ENCODE data around the gene FBXW5.

FBXW5 gene

GRCh38 chr9:136960212-136960937, 15.8 kb upstream of the FBXW5 start:
- 94% methylated on average over 19 of the region's 19 CpGs for WGBS
- H3K27me3 ChIP-seq (ENCODE audit: insufficient read depth, low read length): no peaks in the 10 kb centered on the region
- H3K9ac ChIP-seq (ENCODE audit: low read depth, low read length): no peak overlapping the region
- H3K36me3 ChIP-seq (ENCODE audit: insufficient read depth, low read length): no peaks in the 10 kb centered on the region
- no peaks in the 10 kb centered on the region for H3K4me1 ChIP-seq (ENCODE audit: insufficient read depth, low read length)
- no peaks in the 10 kb centered on the region for H3K9me3 ChIP-seq (ENCODE audit: insufficient read depth, low read depth, low read length)
- H3K4me3 ChIP-seq (ENCODE audit: low read length): no peak overlapping the region
- no peak overlapping the region for H3K27ac ChIP-seq (ENCODE audit: low read depth, low read length)

GRCh38 chr9:136958898-136959850, 14.6 kb upstream of the FBXW5 start:
- Histone ChIP-seq H3K27me3 (ENCODE audit: insufficient read depth, low read length) (no peaks in the 10 kb centered on the region), H3K4me3 (ENCODE audit: low read length) (no peak overlapping the region), H3K9me3 (ENCODE audit: insufficient read depth, low read depth, low read length) (no peaks in the 10 kb centered on the region), H3K36me3 (ENCODE audit: insufficient read depth, low read length) (no peaks in the 10 kb centered on the region), H3K27ac (ENCODE audit: low read depth, low read length) (no peak overlapping the region), H3K9ac (ENCODE audit: low read depth, low read length) (no peak overlapping the region), H3K4me1 (ENCODE audit: insufficient read depth, low read length) (no peaks in the 10 kb centered on the region)
- 90% methylated on average over 28 of the region's 28 CpGs for WGBS

- H3K4me1 ChIP-seq (ENCODE audit: insufficient read depth, low read length): no peaks in the 10 kb centered on the region
- WGBS: 84% methylated on average over 7 of the region's 7 CpGs
- H3K4me3 ChIP-seq (ENCODE audit: low read length): no peak overlapping the region
- H3K27ac ChIP-seq (ENCODE audit: low read depth, low read length): no peak overlapping the region
- H3K27me3 ChIP-seq (ENCODE audit: insufficient read depth, low read length): no peaks in the 10 kb centered on the region
- no peaks in the 10 kb centered on the region for H3K36me3 ChIP-seq (ENCODE audit: insufficient read depth, low read length)
- H3K9me3 ChIP-seq (ENCODE audit: insufficient read depth, low read depth, low read length): no peaks in the 10 kb centered on the region
- H3K9ac ChIP-seq (ENCODE audit: low read depth, low read length): no peak overlapping the region
Observed at GRCh38 chr9:136958473-136958872, 13.9 kb upstream of the FBXW5 start.

GRCh38 chr9:136957901-136958300, 13.4 kb upstream of the FBXW5 start:
- H3K36me3 ChIP-seq (ENCODE audit: insufficient read depth, low read length): no peaks in the 10 kb centered on the region
- no peaks in the 10 kb centered on the region for H3K9me3 ChIP-seq (ENCODE audit: insufficient read depth, low read depth, low read length)
- no peaks in the 10 kb centered on the region for H3K27me3 ChIP-seq (ENCODE audit: insufficient read depth, low read length)
- no peak overlapping the region for H3K4me3 ChIP-seq (ENCODE audit: low read length)
- 90% methylated on average over 6 of the region's 6 CpGs for WGBS
- no peak overlapping the region for H3K9ac ChIP-seq (ENCODE audit: low read depth, low read length)
- no peaks in the 10 kb centered on the region for H3K4me1 ChIP-seq (ENCODE audit: insufficient read depth, low read length)
- H3K27ac ChIP-seq (ENCODE audit: low read depth, low read length): no peak overlapping the region

- Histone ChIP-seq H3K36me3 (ENCODE audit: insufficient read depth, low read length) (no peaks in the 10 kb centered on the region), H3K4me1 (ENCODE audit: insufficient read depth, low read length) (no peaks in the 10 kb centered on the region), H3K9ac (ENCODE audit: low read depth, low read length) (no peak overlapping the region), H3K4me3 (ENCODE audit: low read length) (no peak overlapping the region), H3K27me3 (ENCODE audit: insufficient read depth, low read length) (no peaks in the 10 kb centered on the region), H3K9me3 (ENCODE audit: insufficient read depth, low read depth, low read length) (no peaks in the 10 kb centered on the region), H3K27ac (ENCODE audit: low read depth, low read length) (no peak overlapping the region)
- WGBS: 100% methylated on average over 1 of the region's 1 CpG
Observed at GRCh38 chr9:136957461-136957860, 12.9 kb upstream of the FBXW5 start.

- H3K36me3 ChIP-seq (ENCODE audit: insufficient read depth, low read length): no peaks in the 10 kb centered on the region
- no peaks in the 10 kb centered on the region for H3K27me3 ChIP-seq (ENCODE audit: insufficient read depth, low read length)
- no peaks in the 10 kb centered on the region for H3K9me3 ChIP-seq (ENCODE audit: insufficient read depth, low read depth, low read length)
- 93% methylated on average over 4 of the region's 4 CpGs for WGBS
- no peaks in the 10 kb centered on the region for H3K4me1 ChIP-seq (ENCODE audit: insufficient read depth, low read length)
- H3K27ac ChIP-seq (ENCODE audit: low read depth, low read length): no peak overlapping the region
- H3K9ac ChIP-seq (ENCODE audit: low read depth, low read length): no peak overlapping the region
- no peak overlapping the region for H3K4me3 ChIP-seq (ENCODE audit: low read length)
Observed at GRCh38 chr9:136956604-136957003, 12.1 kb upstream of the FBXW5 start.

- Histone ChIP-seq H3K36me3 (ENCODE audit: insufficient read depth, low read length) (no peaks in the 10 kb centered on the region), H3K4me1 (ENCODE audit: insufficient read depth, low read length) (no peaks in the 10 kb centered on the region), H3K9ac (ENCODE audit: low read depth, low read length) (no peak overlapping the region), H3K4me3 (ENCODE audit: low read length) (no peak overlapping the region), H3K27ac (ENCODE audit: low read depth, low read length) (no peak overlapping the region), H3K27me3 (ENCODE audit: insufficient read depth, low read length) (no peaks in the 10 kb centered on the region), H3K9me3 (ENCODE audit: insufficient read depth, low read depth, low read length) (no peaks in the 10 kb centered on the region)
- WGBS: 91% methylated on average over 9 of the region's 9 CpGs
Observed at GRCh38 chr9:136955943-136956335, 11.4 kb upstream of the FBXW5 start.

- Histone ChIP-seq H3K9ac (ENCODE audit: low read depth, low read length) (no peak overlapping the region), H3K27me3 (ENCODE audit: insufficient read depth, low read length) (no peaks in the 10 kb centered on the region), H3K9me3 (ENCODE audit: insufficient read depth, low read depth, low read length) (no peaks in the 10 kb centered on the region), H3K4me3 (ENCODE audit: low read length) (no peak overlapping the region), H3K27ac (ENCODE audit: low read depth, low read length) (no peak overlapping the region), H3K36me3 (ENCODE audit: insufficient read depth, low read length) (no peaks in the 10 kb centered on the region), H3K4me1 (ENCODE audit: insufficient read depth, low read length) (peaks cover 4% of the 10 kb centered on the region)
- 86% methylated on average over 14 of the region's 14 CpGs for WGBS
Observed at GRCh38 chr9:136955202-136955942, 10.8 kb upstream of the FBXW5 start.

GRCh38 chr9:136954270-136955083, 9.9 kb upstream of the FBXW5 start:
- Histone ChIP-seq H3K9me3 (ENCODE audit: insufficient read depth, low read depth, low read length) (no peaks in the 10 kb centered on the region), H3K27me3 (ENCODE audit: insufficient read depth, low read length) (no peaks in the 10 kb centered on the region), H3K4me1 (ENCODE audit: insufficient read depth, low read length) (peaks cover 7% of the 10 kb centered on the region), H3K27ac (ENCODE audit: low read depth, low read length) (no peak overlapping the region), H3K36me3 (ENCODE audit: insufficient read depth, low read length) (no peaks in the 10 kb centered on the region), H3K4me3 (ENCODE audit: low read length) (no peak overlapping the region), H3K9ac (ENCODE audit: low read depth, low read length) (no peak overlapping the region)
- 91% methylated on average over 24 of the region's 25 CpGs for WGBS

GRCh38 chr9:136953771-136954269, 9.3 kb upstream of the FBXW5 start:
- H3K27ac ChIP-seq (ENCODE audit: low read depth, low read length): no peak overlapping the region
- 91% methylated on average over 19 of the region's 19 CpGs for WGBS
- no peak overlapping the region for H3K9ac ChIP-seq (ENCODE audit: low read depth, low read length)
- peaks cover 7% of the 10 kb centered on the region for H3K4me1 ChIP-seq (ENCODE audit: insufficient read depth, low read length)
- no peaks in the 10 kb centered on the region for H3K27me3 ChIP-seq (ENCODE audit: insufficient read depth, low read length)
- no peaks in the 10 kb centered on the region for H3K9me3 ChIP-seq (ENCODE audit: insufficient read depth, low read depth, low read length)
- no peak overlapping the region for H3K4me3 ChIP-seq (ENCODE audit: low read length)
- no peaks in the 10 kb centered on the region for H3K36me3 ChIP-seq (ENCODE audit: insufficient read depth, low read length)
